GM12872 (cell line): ENCODE data around the gene PDCD6IP.

Experiments
- TF ChIP-seq, protein P1 (sequence below): IDR thresholded peaks from 3 replicates; pipeline ENCODE4 v1.5.1; 2011; ENCODE audit warnings: low read depth, mild to moderate bottlenecking, low read length, moderate library complexity; ENCODE audit not compliant: insufficient read depth

The PDCD6IP gene

DNA sequence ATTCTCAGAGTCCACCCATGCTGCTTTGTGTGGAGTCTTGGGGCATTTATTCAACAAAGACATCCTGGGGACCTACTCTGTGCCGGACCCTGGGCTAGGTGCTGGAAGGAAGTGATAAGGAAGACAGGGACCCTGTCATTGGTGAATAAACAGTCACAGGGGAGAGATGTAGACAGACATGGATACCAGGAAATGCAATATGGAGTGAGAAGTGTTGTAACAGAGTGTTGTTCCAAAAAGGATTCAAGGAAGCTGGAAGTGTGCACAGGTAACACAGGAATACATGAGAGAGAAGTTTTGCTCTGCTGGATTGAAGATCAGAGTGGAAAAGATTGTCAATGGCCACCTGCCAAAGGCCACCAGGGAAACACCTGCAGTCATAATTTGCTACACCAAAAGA is 89.0 kb downstream of the PDCD6IP start:
- TF ChIP-seq, protein P1, sequence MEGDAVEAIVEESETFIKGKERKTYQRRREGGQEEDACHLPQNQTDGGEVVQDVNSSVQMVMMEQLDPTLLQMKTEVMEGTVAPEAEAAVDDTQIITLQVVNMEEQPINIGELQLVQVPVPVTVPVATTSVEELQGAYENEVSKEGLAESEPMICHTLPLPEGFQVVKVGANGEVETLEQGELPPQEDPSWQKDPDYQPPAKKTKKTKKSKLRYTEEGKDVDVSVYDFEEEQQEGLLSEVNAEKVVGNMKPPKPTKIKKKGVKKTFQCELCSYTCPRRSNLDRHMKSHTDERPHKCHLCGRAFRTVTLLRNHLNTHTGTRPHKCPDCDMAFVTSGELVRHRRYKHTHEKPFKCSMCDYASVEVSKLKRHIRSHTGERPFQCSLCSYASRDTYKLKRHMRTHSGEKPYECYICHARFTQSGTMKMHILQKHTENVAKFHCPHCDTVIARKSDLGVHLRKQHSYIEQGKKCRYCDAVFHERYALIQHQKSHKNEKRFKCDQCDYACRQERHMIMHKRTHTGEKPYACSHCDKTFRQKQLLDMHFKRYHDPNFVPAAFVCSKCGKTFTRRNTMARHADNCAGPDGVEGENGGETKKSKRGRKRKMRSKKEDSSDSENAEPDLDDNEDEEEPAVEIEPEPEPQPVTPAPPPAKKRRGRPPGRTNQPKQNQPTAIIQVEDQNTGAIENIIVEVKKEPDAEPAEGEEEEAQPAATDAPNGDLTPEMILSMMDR: no peak

DNA sequence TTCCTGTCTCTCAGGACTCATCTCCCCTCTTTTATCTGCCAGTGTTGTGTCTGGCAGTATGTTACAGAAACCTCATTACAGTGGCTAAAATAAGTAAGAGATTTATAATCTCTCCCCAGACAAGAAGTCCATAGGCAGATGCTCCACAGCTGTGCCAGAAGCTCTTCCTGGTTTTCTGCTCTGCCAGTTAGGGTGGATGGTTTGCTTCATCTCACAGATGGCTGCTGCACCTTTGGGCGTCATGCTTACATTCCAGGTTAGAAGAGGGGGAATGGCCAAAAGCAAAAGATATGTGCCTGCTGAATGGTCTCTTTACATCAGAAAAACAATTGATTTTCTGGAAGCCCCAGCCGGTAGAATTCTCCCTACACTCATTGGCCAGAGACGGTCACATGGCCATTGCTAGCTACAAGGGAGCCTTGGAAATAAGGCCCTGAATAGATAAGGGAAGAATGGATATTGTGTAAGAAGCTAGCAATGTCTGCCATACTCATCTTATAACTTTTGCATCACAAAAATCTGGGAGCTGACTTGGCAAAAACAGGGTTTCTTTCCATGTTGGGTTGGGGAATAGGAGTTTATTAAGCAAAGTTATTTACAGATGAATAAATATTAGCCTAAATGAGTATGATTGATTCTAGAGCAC is 91.1 kb downstream of the PDCD6IP start:
- TF ChIP-seq, protein P1: no peak

- TF ChIP-seq, protein P1: no peak
Measured at GRCh38 chr3:33892655-33893054, 94.2 kb downstream of the PDCD6IP start.

GRCh38 chr3:33895658-33896057 is 97.2 kb downstream of the PDCD6IP start:
- TF ChIP-seq, protein P1: no peak

GRCh38 chr3:33897306-33897705 is 98.9 kb downstream of the PDCD6IP start:
- TF ChIP-seq, protein P1: no peak

DNA sequence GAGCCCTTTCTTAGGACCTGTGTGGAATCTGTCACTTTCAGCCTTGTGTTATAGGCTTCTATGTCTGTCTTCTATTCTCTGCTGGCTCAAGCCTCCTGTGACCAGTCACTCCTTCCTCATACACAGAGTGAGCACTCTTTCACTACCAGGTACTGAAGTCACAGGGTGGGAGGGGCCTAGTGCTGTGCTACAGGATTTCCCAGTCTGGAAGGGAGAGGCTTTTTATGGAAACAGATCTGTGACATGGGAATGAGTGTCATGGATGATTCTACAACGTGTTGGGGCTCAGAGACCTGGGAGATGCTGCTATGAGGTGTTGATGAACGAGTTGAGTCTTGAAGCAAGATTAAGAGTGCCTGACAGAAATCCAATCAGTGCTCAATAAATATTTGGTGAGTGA is 100.5 kb downstream of the PDCD6IP start:
- TF ChIP-seq, protein P1: no peak

DNA sequence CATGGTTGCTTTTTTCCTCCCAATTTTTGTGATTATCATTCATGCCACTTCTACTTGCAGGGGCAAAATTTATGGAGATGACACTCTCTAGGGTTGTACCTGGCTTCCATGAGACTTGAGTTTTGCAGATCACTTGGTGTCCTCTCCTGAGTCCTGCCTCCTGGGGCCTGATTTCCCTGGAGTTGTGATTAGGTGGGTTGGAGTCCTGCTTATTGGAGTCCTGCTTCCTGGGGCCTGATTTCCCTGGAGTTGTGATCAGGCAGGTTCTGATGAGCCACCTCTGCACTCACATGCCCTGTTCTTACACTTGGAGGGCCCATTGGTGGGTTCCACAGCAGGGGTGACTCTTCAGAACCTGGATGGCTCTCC is 102.0 kb downstream of the PDCD6IP start:
- TF ChIP-seq, protein P1: no peak
